ENCODE measurements around the gene SRSF3.

SRSF3 gene

GRCh38 chr6:36548401-36548743 is 45.8 kb upstream of the SRSF3 start:
- H3K4me3 ChIP-seq (replicated peaks; ENCODE audit: low read depth, low read length) = no peak overlapping the region
- DNase-seq (ENCODE audit: low read depth) = no peak
- no peak for TF ChIP-seq CTCF (IDR thresholded peaks at IDR 0.05; ENCODE audit: low read length, missing control alignments)

GRCh38 chr6:36550473-36551000 is 43.6 kb upstream of the SRSF3 start:
- TF ChIP-seq CTCF (IDR thresholded peaks at IDR 0.05; ENCODE audit: low read length, missing control alignments) = no peak
- H3K4me3 ChIP-seq (replicated peaks; ENCODE audit: low read depth, low read length) = no peak overlapping the region
- no peak for DNase-seq (ENCODE audit: low read depth)

DNA sequence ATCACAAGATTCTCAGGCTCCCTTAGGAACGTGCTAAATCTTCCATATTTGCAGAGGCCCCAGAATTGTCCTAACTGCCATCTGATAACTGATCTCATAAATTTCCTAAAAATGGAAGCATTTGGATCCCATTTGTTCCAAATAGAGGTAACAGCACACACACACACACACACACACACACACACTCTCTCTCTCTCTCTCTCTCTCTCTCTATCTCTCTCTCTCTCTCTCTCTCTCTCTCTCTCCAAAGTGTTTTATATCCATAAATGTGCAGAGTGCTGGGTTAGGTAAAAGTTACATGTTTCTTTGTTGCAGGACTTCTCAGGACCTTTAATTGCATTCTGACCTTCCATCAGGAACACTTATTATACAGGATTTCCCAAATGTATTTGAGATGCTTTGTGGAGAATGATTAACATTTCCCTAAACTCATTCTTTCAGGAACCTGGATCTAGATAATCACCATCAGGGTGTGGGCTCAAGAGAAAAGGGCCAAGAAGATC is 38.4 kb upstream of the SRSF3 start:
- no peak overlapping the region for H3K4me3 ChIP-seq (replicated peaks; ENCODE audit: low read depth, low read length)
- no peak for TF ChIP-seq CTCF (IDR thresholded peaks at IDR 0.05; ENCODE audit: low read length, missing control alignments)
- DNase-seq (ENCODE audit: low read depth) = no peak

DNA sequence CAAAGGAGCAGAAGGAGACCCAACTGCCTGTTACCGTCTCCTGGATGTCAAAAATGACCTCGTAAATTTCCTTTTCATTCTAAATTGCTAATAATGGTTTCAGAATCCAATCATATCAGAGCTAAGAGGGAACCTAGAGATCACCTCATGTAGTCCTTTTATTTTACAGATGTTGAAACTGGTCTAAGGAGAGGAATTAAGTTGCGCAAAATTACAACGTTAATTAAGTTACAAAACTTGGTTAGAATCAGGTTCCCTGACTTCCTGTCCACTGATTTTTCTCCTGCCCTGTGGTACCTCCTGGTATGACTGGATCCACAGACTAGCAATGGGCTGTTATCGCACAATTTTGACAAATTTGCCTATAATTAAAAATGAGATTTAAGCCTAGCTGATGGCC is 37.9 kb upstream of the SRSF3 start:
- no peak overlapping the region for H3K4me3 ChIP-seq (replicated peaks; ENCODE audit: low read depth, low read length)
- no peak for DNase-seq (ENCODE audit: low read depth)
- no peak for TF ChIP-seq CTCF (IDR thresholded peaks at IDR 0.05; ENCODE audit: low read length, missing control alignments)

- TF ChIP-seq CTCF (IDR thresholded peaks at IDR 0.05; ENCODE audit: low read length, missing control alignments) = no peak
- H3K4me3 ChIP-seq (replicated peaks; ENCODE audit: low read depth, low read length) = no peak overlapping the region
- DNase-seq (ENCODE audit: low read depth) = no peak
These were observed 35.0 kb upstream of the SRSF3 start for GRCh38 chr6:36559011-36559793.

DNA sequence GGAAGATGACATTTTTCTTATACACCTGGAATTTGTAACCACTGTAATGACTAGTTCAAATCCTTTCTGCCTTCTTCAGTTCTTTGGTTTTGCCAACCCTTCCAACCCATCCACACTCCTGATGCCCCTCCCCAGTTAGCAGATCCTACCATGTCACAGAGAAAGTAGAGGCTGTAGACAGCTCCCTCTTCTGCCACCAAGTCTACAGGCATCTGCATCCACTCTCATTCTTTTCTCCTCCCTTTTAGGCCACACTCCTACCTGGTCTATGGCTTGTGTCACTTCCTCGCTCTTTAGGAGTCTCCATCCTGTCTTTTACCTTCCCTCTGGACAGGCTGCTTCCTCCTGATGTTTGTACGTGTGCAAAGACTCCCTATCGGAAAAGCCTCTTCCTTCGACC is 33.3 kb upstream of the SRSF3 start:
- no peak for DNase-seq (ENCODE audit: low read depth)
- H3K4me3 ChIP-seq (replicated peaks; ENCODE audit: low read depth, low read length) = no peak overlapping the region
- TF ChIP-seq CTCF (IDR thresholded peaks at IDR 0.05; ENCODE audit: low read length, missing control alignments) = no peak
